H1 (cell line): ENCODE results near the gene C6orf120. TPM values are rescaled to one million over a fixed set of nuclear protein-coding genes. Genes with fewer than 3 reads are reported as not detected.

Source experiments
- CTCF ChIA-PET: fragments of 300-600 bp; sonication (Branson Sonifier 250); formaldehyde crosslinking; loops from one replicate; lab custom pipeline; 2021; ENCODE audit not compliant: partially characterized antibody; lab: Charles Lee
- POLR2A ChIA-PET: fragments of 300-600 bp; sonication (Branson Sonifier 250); formaldehyde crosslinking; loops from one replicate; lab custom pipeline; 2021; ENCODE audit warnings: inconsistent platforms; ENCODE audit not compliant: partially characterized antibody; lab: Charles Lee
- DNase-seq, 2 experiments: peaks; one replicate each; pipeline versions ENCODE4 v3.0.0 to v3.0.0-alpha.2; 2010 to 2022; ENCODE audit warnings: low spot score in 2 of 2, low read depth in 1 of 2, mixed read lengths in 1 of 2
- FAIRE-seq: peaks from 2 replicates; lab custom pipeline; 2011; peaks lifted over from hg19 to GRCh38; lab: Jason Lieb, UNC
- H2AFZ ChIP-seq: 2 replicates; pipeline ENCODE4 v1.8.1; 2012; ENCODE audit warnings: low read length, inconsistent platforms
- H2AK5ac ChIP-seq: 2 replicates; pipeline ENCODE4 v1.6.1; 2013; ENCODE audit warnings: low read depth, low read length
- H2BK120ac ChIP-seq: replicated peaks from 2 replicates; pipeline ENCODE3; 2013; ENCODE audit warnings: low read depth, low read length, inconsistent platforms
- H2BK12ac ChIP-seq: 2 replicates; pipeline ENCODE4 v1.6.1; 2013; ENCODE audit warnings: low read depth, low read length
- H2BK15ac ChIP-seq: 2 replicates; pipeline ENCODE4 v1.6.1; 2013; ENCODE audit warnings: low read length
- H2BK20ac ChIP-seq: 2 replicates; pipeline ENCODE4 v1.6.1; 2013; ENCODE audit warnings: low read length
- H2BK5ac ChIP-seq: 2 replicates; pipeline ENCODE4 v1.6.1; 2013; ENCODE audit warnings: low read depth, low read length
- H3K14ac ChIP-seq: 2 replicates; pipeline ENCODE4 v1.6.1; 2013; ENCODE audit warnings: inconsistent platforms; ENCODE audit not compliant: insufficient read length
- H3K18ac ChIP-seq: 2 replicates; pipeline ENCODE4 v1.6.1; 2013; ENCODE audit warnings: low read length; ENCODE audit errors: extremely low read depth
- H3K23ac ChIP-seq: 2 replicates; pipeline ENCODE4 v1.6.1; 2013; ENCODE audit warnings: inconsistent platforms; ENCODE audit not compliant: insufficient read length
- H3K23me2 ChIP-seq: 2 replicates; pipeline ENCODE4 v1.6.1; 2013; ENCODE audit warnings: low read depth, low read length
- H3K27ac ChIP-seq: 2 replicates; pipeline ENCODE4 v1.6.1; 2011; ENCODE audit warnings: low read depth, low read length, inconsistent platforms
- H3K27me3 ChIP-seq, 4 experiments: replicated peaks in 1 of 4; 1 replicate in 1 of 4; 2 replicates in 3 of 4; pipeline versions ENCODE4 v1.6.1 to v1.8.1; 2011 to 2013; ENCODE audit warnings: low read length in 3 of 4, mild to moderate bottlenecking in 3 of 4, inconsistent platforms in 2 of 4, mixed read lengths in 2 of 4, moderate library complexity in 1 of 4; ENCODE audit not compliant: control insufficient read depth in 3 of 4, insufficient read depth in 3 of 4; ENCODE audit errors: extremely low read depth in 1 of 4
- H3K36me3 ChIP-seq, 4 experiments: 2 replicates each; pipeline versions ENCODE4 v1.6.1 to v1.8.1; 2011 to 2013; ENCODE audit warnings: mild to moderate bottlenecking in 4 of 4, low read length in 3 of 4, moderate library complexity in 2 of 4, control low read depth in 1 of 4, inconsistent platforms in 1 of 4; ENCODE audit not compliant: insufficient read depth in 4 of 4, control insufficient read depth in 2 of 4
- H3K4ac ChIP-seq: replicated peaks from 2 replicates; pipeline ENCODE3; 2013; ENCODE audit warnings: low read length, low read depth, mixed read lengths, inconsistent platforms; ENCODE audit not compliant: insufficient read length
- H3K4me1 ChIP-seq, 4 experiments: replicated peaks in 1 of 4; 1 replicate in 1 of 4; 2 replicates in 3 of 4; pipeline versions ENCODE4 v1.6.1 to v1.8.1; 2011 to 2013; ENCODE audit warnings: low read length in 3 of 4, inconsistent platforms in 2 of 4, mixed read lengths in 1 of 4; ENCODE audit not compliant: insufficient read depth in 4 of 4, control insufficient read depth in 3 of 4
- H3K4me2 ChIP-seq, 2 experiments: 2 replicates each; pipeline versions ENCODE4 v1.6.1 to v1.8.1; 2011 to 2013; ENCODE audit warnings: low read depth in 2 of 2, low read length in 2 of 2, control low read depth in 1 of 2, inconsistent platforms in 1 of 2, mild to moderate bottlenecking in 1 of 2; ENCODE audit not compliant: insufficient read depth in 1 of 2
- H3K4me3 ChIP-seq, 4 experiments: fragments of 200-600, 300-600 bp in 1 of 4; sonication (generic), shearing (Covaris generic), sonication (Bioruptor Twin) in 1 of 4; 2 replicates each; pipeline versions ENCODE4 v1.5.1 to v1.8.1; 2011 to 2016; ENCODE audit warnings: low read length in 4 of 4, low read depth in 3 of 4, control low read depth in 2 of 4, inconsistent platforms in 2 of 4, mild to moderate bottlenecking in 2 of 4, mixed read lengths in 1 of 4, moderate library complexity in 1 of 4; ENCODE audit not compliant: insufficient read depth in 2 of 4; ENCODE audit errors: extremely low read depth in 1 of 4
- H3K56ac ChIP-seq: replicated peaks from 2 replicates; pipeline ENCODE3; 2013; ENCODE audit warnings: low read depth, mild to moderate bottlenecking, mixed read lengths, low read length, inconsistent platforms; ENCODE audit not compliant: insufficient read length
- H3K79me1 ChIP-seq: 2 replicates; pipeline ENCODE4 v1.6.1; 2013; ENCODE audit warnings: low read depth, low read length, control low read depth
- H3K79me2 ChIP-seq, 2 experiments: 2 replicates each; pipeline versions ENCODE4 v1.6.1 to v1.8.1; 2012 to 2013; ENCODE audit warnings: low read length in 2 of 2, mild to moderate bottlenecking in 2 of 2, inconsistent platforms in 1 of 2; ENCODE audit not compliant: insufficient read depth in 2 of 2, control insufficient read depth in 1 of 2
- H3K9ac ChIP-seq, 4 experiments: replicated peaks in 1 of 4; 1 replicate in 1 of 4; 2 replicates in 3 of 4; pipeline versions ENCODE4 v1.6.1 to v1.8.1; 2011 to 2013; ENCODE audit warnings: low read depth in 3 of 4, low read length in 3 of 4, control low read depth in 2 of 4, mild to moderate bottlenecking in 2 of 4, moderate library complexity in 2 of 4, inconsistent platforms in 1 of 4; ENCODE audit errors: extremely low read depth in 1 of 4
- H3K9me3 ChIP-seq, 2 experiments: 2 replicates each; pipeline versions ENCODE4 v1.6.1 to v1.8.1; 2012 to 2013; ENCODE audit warnings: mild to moderate bottlenecking in 2 of 2, moderate library complexity in 2 of 2, control low read depth in 1 of 2, inconsistent platforms in 1 of 2, low read depth in 1 of 2, low read length in 1 of 2, mixed read lengths in 1 of 2; ENCODE audit not compliant: insufficient read depth in 2 of 2
- H4K20me1 ChIP-seq, 2 experiments: replicated peaks in 1 of 2; 2 replicates each; pipeline versions ENCODE3 to v1.8.1; 2011 to 2013; ENCODE audit warnings: inconsistent platforms in 2 of 2, low read length in 2 of 2, mild to moderate bottlenecking in 1 of 2; ENCODE audit not compliant: insufficient read depth in 2 of 2, control insufficient read depth in 1 of 2
- H4K5ac ChIP-seq: 2 replicates; pipeline ENCODE4 v1.6.1; 2013; ENCODE audit warnings: low read length, low read depth, mixed read lengths, inconsistent platforms; ENCODE audit not compliant: insufficient read length
- H4K8ac ChIP-seq: 2 replicates; pipeline ENCODE4 v1.8.0; 2013; ENCODE audit warnings: mild to moderate bottlenecking, moderate library complexity, low read length, inconsistent platforms; ENCODE audit not compliant: insufficient read depth; ENCODE audit errors: extremely low read depth
- H4K91ac ChIP-seq: replicated peaks from 2 replicates; pipeline ENCODE3; 2013; ENCODE audit warnings: low read length, mixed read lengths, inconsistent platforms; ENCODE audit not compliant: insufficient read length
- ASH2L ChIP-seq: fragments of 200-600, 300-600 bp; sonication (generic); IDR thresholded peaks from one replicate; pipeline ENCODE4 v1.7.1; 2017; ENCODE audit warnings: low read length
- POU5F1 ChIP-seq: IDR thresholded peaks from 2 replicates; pipeline ENCODE4 v1.6.1; 2011; ENCODE audit warnings: low read depth, mild to moderate bottlenecking, low read length, moderate library complexity
- WGBS, 2 experiments: shearing (Covaris generic) in 1 of 2; methylation state at CpG; one replicate each; pipeline versions ENCODE4 v1.1.6 to v1.1.7; 2013 to 2015; ENCODE audit warnings: low lambda C conversion rate in 2 of 2, mixed read lengths in 2 of 2, inconsistent platforms in 1 of 2, low coverage in 1 of 2, missing lambda C conversion rate in 1 of 2; ENCODE audit not compliant: insufficient replicate concordance in 2 of 2, insufficient coverage in 1 of 2, insufficient read length in 1 of 2; ENCODE audit errors: extremely low coverage in 1 of 2, missing lambda C conversion rate in 1 of 2; 5-methylcytosine and 5-hydroxymethylcytosine counted together
- polyA plus RNA-seq, 7 experiments: library from polyadenylated mRNA; depleted of rRNA in 3 of 7; stranded (reverse) in 5 of 7; unstranded in 2 of 7; fragments of >200 nt in 5 of 7; fragments of 200-250 nt in 2 of 7; gene quantifications; 1 replicate in 5 of 7; 2 replicates in 1 of 7; 4 replicates in 1 of 7; pipeline versions ENCODE4 v1.2.1 to v1.2.3, GENCODE V29; 2011 to 2013; ENCODE audit warnings: missing spikeins in 2 of 7, mixed read lengths in 2 of 7
- total RNA-seq: library from RNA; stranded (reverse); fragmentation: NEBNext Ultra II Directional; extraction: Animal tissue kit (Norgen Biotek cat#: 25700); gene quantifications from 2 replicates; pipeline ENCODE4 v1.2.1, GENCODE V29; 2021

C6orf120 gene
- total and polyA plus RNA-seq, 2 of the 8 experiments (the other 6 are each of a cell fraction or from before 2014, with no cell fraction given), result 16.2 to 30.6 TPM

DNA sequence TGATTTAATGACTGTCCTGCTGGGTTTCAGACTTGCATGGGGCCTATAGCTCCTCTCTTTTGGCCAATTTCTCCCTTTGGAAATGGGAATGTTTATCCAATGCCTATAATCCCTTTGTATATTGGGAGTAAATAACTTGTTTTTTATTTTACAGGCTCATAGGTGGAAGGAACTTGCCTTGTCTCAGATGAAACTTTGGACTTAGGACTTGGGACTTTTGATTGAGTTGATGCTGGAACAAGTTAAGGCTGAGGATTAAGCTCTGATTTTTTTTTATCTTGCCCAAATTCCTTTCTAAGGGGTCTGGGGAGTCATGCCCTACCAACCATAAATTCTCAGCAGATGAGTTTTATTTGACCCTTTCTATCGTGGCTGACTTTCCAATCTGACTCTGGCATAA, 23.6 kb upstream of the C6orf120 start:
- no peak overlapping the region for H2BK120ac ChIP-seq
- POLR2A ChIA-PET, result interaction anchor here (1.2 kb wide), 1 partner anchor 12 kb away, joined by 4 read pairs; no protein-coding TSS in a partner anchor
- H3K4me3 ChIP-seq, result no peak overlapping the region
- no peak overlapping the region for H3K27ac ChIP-seq
- H2BK12ac ChIP-seq, result no peak overlapping the region
- no peak overlapping the region for H4K5ac ChIP-seq
- no peak overlapping the region for H3K14ac ChIP-seq
- H2AK5ac ChIP-seq, result no peak overlapping the region
- H4K8ac ChIP-seq, result no peak overlapping the region
- no peak overlapping the region for H3K9ac ChIP-seq
- 0 out of 7 replicates have a peak, but pooled peaks cover 0 to 2% (median 0%) of the 10 kb centered on the region in 4 experiments for H3K4me1 ChIP-seq
- FAIRE-seq (no peak), DNase-seq (no peak)
- H4K20me1 ChIP-seq, result peaks cover 0 to 4% of the 10 kb centered on the region in 2 experiments
- no peak overlapping the region for H3K23ac ChIP-seq
- H2AFZ ChIP-seq, result no peak overlapping the region
- H3K27me3 ChIP-seq, result no peaks in the 10 kb centered on the region
- peaks cover 4% of the 10 kb centered on the region; the same call in 1 of the 2 replicates for H3K79me1 ChIP-seq
- H2BK15ac ChIP-seq, result no peak overlapping the region
- H3K56ac ChIP-seq, result no peak overlapping the region
- H3K79me2 ChIP-seq, result peaks cover 0 to 17% of the 10 kb centered on the region in 2 experiments; a peak in 2 of 4 replicates
- 95% methylated on average over 1 of the region's 1 CpG; no CpG with 5 or more reads in 1 of the 2 experiments for WGBS, 2 experiments
- no peak overlapping the region for H2BK5ac ChIP-seq
- no peak overlapping the region for H3K18ac ChIP-seq
- no peak overlapping the region for H4K91ac ChIP-seq
- no peak overlapping the region for H3K4ac ChIP-seq
- H3K9me3 ChIP-seq, result no peaks in the 10 kb centered on the region
- no peak overlapping the region for H3K4me2 ChIP-seq
- no peaks in the 10 kb centered on the region for H3K23me2 ChIP-seq
- CTCF ChIA-PET, result interaction anchor here (1.5 to 1.8 kb wide), 2 partner anchors 15 to 22 kb away, joined by 3 to 6 read pairs; no protein-coding TSS in a partner anchor
- peaks cover 0 to 17% (median 0%) of the 10 kb centered on the region in 4 experiments; a peak in 6 of 8 replicates for H3K36me3 ChIP-seq
- H2BK20ac ChIP-seq, result no peak overlapping the region
- TF ChIP-seq POU5F1 (no peak), ASH2L (no peak)
